ENCODE data around the gene RIMS4.

The RIMS4 gene

GRCh38 chr20:44758247-44759101 lies 51.9 kb downstream of the RIMS4 start:
- DNase-seq: no peak

DNA sequence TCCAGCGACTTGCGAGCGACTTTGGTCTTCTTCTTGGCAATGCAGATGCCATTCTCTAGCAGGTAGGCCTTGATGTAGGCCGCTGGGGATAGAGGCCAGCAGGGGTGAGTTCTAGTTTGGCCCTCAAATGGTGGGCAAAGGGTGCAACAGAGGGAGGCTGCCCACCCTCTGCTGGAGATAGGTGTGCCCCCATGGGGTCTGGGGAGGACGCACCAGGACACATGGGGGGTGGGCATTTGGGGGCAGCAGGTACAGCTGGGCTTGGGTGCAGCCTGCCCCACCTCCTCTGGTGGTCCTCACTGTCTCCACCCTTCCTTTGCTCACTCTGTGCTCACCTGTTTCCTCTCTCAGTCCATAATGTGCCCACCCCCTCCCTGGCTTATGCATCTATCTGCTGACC lies 53.4 kb downstream of the RIMS4 start:
- no peak for DNase-seq

DNA sequence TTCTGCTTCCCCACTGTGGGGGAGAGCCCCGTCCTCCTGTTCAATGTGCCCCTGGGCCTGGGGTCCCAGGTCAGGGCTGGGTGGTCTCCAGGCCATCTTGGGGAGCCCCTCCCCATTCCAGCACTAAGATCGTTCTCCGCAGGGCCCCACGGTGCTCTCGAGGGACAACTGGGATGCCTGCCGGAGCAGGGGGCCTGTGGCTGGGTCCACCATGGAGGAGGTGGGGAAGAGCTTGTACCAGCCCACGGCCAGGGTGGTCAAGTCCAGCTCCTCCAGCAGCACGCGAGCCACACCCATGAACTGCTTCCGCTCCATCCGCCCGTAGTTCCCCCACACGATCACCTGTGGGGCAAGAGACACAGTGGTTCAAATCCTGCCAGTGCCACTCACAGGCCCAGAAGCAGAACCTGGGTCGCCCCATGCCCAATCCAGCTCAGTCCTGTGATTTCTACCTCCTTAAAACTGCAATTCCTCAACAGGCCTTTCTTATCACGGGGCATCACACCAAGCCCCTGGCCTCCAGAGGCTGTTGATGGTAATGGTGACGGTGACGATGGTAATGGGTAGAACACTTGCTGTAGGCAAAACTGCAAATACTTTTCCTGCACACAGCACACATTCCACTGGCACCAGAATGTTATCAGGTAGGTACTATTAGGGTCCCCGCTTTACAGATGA lies 54.2 kb downstream of the RIMS4 start:
- DNase-seq: no peak

DNA sequence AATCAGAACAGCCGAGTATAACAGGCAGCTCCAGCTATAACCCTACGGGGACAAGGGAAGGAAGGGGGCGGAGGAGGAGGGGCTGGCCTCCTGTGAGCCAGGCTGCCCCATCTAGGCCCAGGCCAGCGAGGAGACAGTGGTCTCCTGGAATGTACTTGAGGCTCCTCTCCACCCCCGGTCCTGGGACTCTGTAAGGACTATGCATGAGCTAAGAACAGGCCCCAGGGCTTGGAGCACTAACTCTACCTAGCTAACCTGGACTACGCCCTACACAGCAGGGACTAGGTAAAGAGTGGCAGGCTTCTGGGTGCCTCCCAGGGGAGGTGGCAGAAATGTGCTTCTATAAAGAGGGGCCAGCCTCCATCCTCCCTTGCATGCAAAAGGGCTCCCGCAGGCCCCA lies 55.8 kb downstream of the RIMS4 start:
- DNase-seq: no peak

GRCh38 chr20:44752099-44752931 lies 58.0 kb downstream of the RIMS4 start:
- DNase-seq: peak; percentile 11

GRCh38 chr20:44750081-44750805 lies 60.1 kb downstream of the RIMS4 start:
- no peak for DNase-seq

GRCh38 chr20:44748005-44748370 lies 62.4 kb downstream of the RIMS4 start:
- DNase-seq: peak; percentile 52

DNA sequence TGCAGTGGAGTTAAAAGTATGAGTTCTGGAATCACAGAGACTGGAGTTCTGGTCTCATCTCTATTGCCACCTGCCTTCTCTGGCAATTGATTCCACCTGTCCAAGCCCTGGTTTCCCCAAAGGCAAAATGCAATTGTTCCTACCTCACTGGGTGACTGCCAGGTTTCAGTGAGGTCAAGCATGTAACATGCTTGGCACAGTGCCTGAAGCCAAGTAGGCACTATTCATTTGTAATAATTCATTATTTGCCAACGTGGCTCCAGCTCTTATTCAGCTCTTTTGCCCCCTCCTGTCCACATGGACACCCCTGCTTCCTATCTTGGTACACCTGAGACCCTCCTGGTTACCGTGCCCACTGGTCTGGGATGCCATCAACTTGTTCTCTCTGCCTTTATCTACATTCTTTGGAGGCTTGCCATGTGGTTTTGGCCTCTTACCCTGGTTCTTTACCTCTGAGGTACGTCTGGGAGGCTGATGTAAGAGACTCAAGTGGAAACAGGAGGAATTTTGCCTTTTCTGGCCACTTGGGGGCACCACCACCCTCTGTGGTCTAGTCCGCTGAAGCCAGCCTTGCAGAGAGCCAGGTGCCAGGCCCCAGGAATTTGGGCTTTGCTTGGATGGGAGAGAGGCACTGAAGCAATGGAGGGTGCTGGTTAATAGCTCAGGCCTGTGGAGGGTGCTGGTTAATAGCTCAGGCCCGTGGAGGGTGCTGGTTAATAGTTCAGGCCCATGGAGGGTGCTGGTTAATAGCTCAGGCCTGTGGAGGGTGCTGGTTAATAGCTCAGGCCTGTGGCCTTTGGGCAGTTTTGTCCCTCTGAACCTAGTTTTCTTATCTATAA lies 63.0 kb downstream of the RIMS4 start:
- peak; percentile 90 for DNase-seq

GRCh38 chr20:44746367-44747165 lies 63.8 kb downstream of the RIMS4 start:
- DNase-seq: peak; percentile 94

GRCh38 chr20:44745598-44746366 lies 64.6 kb downstream of the RIMS4 start, which contains the start of gene KCNK15:
Gene KCNK15, plus strand, starts transcription at chr20:44745865. Its CDS starts 46 bp downstream, at chr20:44745911.
- peak; percentile 40 for DNase-seq

GRCh38 chr20:44745122-44745597 lies 65.2 kb downstream of the RIMS4 start:
- DNase-seq: no peak

GRCh38 chr20:44743916-44744655 lies 66.3 kb downstream of the RIMS4 start:
- DNase-seq: no peak

- no peak for DNase-seq
These were observed 67.2 kb downstream of the RIMS4 start for GRCh38 chr20:44743080-44743701.

DNA sequence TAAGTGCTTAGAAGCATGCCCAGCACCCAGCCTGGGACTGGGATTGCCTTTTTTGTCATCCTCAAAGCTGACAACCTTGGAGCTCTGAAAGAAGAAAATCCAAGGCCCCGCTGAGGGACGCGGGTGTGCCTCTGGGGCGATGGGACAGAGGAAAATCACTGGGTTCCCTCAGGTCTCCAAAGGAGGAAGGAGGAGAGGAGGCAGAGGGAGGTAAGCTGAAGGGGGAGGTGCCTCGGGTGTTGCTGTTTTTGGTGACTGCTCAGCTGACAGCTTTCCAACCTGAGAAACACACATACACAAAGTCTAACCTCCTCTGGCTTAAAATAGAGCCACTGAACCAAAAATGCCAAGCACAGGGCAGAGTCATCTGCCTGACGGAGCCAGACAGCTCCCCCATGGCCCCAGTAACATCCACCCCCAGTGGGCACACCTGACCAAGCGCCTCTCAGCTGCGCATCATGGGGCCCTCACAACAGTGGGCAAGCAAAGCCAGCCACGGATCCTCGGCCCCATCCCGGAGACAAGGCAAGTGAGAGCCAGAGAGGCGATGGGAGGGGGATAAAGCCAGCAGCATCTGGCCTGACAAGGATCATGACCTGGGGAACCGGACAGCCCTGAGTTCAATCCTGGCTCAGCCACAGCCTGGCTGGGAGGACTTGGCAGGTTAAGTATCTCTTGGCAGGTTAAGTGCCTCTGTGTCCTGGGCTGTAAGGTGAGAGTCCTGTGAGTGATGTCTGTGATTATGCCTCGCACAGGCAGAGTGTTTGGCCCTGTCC lies 67.9 kb downstream of the RIMS4 start:
- no peak for DNase-seq

DNA sequence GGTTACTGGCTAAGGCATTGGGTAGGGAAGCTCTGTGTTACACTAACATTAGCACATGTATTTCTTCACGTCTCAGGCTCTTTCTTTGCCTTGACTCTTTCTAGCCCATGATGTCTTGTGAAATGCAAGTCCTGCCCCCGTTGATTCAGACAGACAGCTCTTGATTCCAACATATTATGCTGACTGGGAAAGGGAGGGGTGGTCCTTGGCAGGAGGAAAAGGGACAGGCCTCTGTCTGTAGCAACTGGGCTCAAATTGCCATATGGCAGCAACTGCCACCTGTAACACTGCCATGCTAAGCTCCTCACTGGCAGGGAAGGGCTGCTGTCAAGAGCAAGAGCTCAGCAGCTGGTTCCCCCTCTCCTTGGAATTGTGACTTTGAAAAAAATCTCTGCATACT lies 70.4 kb downstream of the RIMS4 start:
- DNase-seq: no peak

- peak; percentile 57 for DNase-seq
These were observed 71.4 kb downstream of the RIMS4 start for GRCh38 chr20:44738813-44739477.

GRCh38 chr20:44737116-44737515 lies 73.2 kb downstream of the RIMS4 start:
- no peak for DNase-seq

All from NCI-H146 (cell line).